HG03280 (cell line): ENCODE results near the gene LRRC47.
A peak's percentile ranks its signal among the peaks of the same experiment; 100 is the strongest.

Source experiments
- ATAC-seq: cut with Tn5 transposase; IDR thresholded peaks from one replicate; pipeline ENCODE4 v1.9.1; 2021; ENCODE audit warnings: mild to moderate bottlenecking, moderate library complexity; ENCODE audit not compliant: unreplicated experiment

The LRRC47 gene

DNA sequence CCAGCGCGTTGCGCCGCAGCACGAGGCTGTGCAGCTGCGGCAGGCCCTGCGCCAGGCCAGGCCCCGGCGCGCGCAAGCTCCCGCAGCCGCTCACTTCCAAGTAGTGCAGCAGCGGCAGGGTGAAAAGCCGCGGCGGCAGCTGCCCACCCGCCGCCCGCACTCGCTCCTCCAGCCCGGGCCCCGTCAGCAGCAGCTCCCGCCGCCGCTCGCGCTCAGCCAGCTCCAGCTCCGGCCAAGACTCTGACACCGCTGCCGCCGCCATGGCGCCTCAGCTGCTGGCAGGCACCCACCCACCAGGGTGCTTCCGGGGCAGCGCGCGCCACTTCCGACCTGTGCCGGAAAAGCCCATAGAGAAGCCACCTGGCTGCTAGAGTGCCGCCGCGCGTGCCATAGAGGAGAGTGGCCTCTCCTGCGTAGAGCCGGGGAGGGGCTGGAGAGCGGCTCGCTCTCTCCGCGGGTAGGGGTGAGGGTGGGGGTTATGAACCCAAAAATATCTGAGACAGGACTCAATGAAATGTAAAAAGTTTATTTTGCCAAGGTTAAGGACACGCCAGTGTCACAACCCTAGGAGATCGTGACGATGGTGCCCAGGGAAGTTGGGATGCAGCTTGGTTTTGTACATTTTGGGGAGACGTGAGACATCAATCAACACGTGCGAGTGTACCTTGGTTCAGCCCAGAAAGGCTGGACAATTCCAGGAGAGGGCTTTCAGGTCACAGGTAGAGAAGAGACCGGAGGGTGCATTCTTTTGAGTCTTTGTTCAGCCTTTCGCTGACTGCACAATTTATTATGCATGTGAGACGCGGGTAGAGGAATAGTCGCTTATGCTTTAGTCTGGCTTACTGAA lies at the start of gene LRRC47:
TSS of gene LRRC47 (minus strand) at position 284 of the 847 bp plus-strand sequence. CDS start at position 262, 22 bp downstream.
- peak; percentile 99 for ATAC-seq

DNA sequence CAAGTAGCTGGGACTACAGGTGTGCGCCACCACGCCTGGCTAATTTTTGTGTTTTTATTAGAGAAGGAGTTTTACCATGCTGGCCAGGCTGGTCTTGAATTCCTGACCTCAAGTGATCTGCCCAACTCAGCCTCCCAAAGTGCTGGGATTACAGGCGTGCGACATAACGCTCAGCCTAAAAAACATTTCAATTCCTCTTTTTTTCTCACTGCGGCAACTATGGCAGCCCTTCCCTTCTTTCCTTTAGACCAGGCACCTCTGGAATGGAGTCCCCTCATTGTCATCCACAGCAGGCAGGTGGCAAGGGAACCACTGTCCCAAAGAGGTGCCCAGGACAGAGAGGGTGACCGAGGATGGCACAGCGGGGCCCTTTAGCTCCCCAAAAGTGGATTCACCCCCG lies 46.6 kb upstream of the LRRC47 start:
- ATAC-seq: no peak

DNA sequence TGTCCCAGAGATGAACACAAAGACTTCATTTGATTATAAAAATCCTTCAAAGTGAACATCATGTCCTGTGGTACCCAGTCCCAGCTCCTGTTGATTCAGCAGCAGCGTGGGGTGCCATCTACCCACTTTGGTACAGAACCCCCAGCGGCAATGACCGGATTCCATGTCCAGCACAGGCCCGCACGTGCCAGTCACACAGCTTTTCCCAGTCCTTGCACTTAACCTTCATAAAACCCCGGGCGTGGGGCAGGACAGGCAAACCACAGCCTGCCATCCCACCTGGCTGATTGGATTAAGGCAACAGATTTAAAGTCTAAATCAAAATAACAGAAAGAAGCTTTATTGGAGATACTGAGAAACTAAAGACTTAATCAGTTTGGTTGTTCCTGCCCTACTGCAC lies 45.2 kb upstream of the LRRC47 start:
- no peak for ATAC-seq

DNA sequence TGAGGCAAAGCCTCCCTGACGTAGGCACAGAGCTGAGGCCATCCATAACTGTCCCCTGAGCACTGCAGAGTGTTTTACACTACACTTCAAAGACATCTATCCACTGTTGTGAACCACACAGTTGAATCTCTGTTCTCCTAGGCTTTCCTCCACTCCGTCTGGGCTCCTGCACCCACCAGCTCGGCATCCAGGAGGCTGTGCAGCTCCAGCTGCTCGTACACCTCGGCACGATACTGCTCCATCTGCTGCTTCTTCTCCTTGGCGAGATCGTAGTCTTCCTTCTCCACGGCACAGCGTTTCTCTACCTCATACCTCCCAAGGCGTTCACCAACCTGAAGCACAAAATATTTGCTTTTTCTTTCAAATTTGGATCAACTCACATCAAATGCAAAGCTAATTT lies 42.5 kb upstream of the LRRC47 start:
- no peak for ATAC-seq

DNA sequence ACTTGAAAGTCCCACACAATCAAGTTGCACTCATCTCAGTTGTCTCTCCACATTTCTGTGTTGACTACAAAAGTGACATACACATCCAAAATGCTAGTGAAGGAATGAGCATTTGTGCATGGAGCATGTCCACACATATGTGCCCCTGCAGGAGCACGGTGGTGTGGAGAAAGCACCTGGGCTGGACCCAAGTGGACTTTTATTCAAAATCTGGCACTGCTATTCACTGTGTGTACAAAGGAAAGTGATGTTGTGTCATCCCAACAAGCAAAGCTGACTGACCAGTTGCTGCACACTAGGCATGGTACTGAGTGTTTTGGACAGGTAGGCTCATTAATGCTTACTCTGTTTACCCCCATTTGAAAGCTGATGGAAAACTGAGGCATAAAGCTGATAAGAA lies 41.4 kb upstream of the LRRC47 start:
- ATAC-seq: no peak

DNA sequence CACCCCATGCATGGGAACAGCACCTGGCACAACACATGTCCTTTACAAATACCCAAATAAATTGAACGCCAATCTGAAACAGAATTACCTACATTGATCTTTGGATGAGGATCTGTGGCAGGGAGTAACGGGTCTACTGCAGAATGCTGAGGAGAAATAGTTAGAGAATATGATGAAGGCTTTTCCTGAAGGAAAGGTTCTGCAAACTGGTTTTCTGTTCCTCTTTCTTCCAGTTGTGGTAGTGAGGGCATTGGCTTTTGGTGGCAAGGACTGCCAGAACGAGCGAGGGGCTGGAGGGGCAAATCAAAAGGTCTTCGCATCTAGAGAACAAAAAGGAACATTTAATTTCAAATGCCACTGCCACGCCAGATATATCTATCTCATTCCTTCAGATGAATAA lies 40.9 kb upstream of the LRRC47 start:
- ATAC-seq: no peak

DNA sequence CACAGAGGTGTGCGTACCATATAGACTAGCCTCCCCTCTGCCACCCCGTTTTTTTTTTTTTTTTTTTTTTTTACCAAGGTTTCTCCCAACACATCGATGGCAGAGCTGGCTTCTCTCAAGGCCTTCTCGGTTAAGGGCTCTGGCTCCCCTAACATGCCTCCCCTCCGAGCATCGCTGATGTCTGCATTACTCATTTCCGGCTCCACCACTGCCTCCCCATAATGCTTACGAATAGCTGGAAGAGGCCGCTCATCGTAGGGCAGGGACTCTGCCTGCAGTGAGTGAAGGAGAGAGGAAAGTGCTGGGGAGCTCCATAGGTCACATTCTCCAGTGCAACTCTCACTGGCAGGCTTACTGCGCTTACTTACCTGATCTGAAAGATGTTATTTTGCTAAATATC lies 40.1 kb upstream of the LRRC47 start:
- no peak for ATAC-seq

DNA sequence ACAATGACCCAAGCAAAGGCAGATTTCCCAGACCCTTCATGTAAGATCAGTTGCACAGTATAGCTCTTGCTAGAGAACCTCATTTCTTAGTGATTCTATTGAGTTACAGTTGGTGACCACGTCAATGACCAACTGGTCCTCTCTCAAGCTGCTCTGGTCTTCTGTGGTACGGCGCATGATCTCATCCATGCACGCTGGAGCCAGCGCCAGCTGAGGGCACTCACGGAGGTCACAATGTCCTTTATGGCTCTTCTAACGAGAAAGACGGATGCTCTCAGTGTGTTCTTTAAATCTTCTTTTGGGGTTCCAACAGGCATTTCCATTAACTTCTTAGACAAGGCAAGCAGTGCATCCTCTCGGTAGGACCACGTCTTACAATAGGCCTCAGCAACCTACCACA lies 38.4 kb upstream of the LRRC47 start:
- ATAC-seq: no peak

DNA sequence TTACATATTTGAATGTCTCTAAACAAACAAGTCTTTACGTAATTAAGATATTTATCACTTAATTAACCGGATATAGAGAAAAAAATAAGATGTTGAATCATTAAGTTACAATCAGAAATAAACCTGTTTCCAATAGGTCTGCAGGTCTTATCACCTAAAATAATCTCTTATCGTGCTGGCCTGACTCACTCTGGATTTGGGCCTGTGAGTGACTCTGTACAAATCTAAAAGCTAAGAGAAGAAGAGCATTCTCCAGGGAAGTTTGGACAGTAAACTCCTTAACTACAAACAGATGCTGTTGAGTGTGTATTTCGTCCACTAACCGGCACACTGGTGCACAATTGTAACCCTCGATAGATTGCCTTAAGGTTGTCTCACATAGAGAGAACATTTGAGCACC lies 35.4 kb upstream of the LRRC47 start:
- no peak for ATAC-seq

DNA sequence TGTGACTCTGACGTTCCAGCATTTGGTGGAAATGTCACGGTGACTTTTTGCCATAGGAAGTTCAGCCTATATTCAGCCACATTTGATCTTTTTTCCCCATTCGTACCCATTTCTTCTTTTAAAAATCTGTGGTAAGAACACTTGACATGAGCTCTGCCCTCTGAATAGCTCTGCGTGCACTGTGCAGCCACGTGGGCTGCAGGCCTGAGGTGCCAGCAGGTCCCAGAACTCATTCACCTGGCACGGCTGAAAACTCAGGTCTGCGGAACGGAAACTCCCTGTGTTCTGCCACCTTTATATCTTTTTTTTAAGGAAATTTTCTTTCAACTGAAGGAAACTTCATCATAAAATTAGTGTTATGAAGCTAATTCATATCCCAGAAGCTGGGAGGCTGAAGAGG lies 32.1 kb upstream of the LRRC47 start:
- no peak for ATAC-seq

DNA sequence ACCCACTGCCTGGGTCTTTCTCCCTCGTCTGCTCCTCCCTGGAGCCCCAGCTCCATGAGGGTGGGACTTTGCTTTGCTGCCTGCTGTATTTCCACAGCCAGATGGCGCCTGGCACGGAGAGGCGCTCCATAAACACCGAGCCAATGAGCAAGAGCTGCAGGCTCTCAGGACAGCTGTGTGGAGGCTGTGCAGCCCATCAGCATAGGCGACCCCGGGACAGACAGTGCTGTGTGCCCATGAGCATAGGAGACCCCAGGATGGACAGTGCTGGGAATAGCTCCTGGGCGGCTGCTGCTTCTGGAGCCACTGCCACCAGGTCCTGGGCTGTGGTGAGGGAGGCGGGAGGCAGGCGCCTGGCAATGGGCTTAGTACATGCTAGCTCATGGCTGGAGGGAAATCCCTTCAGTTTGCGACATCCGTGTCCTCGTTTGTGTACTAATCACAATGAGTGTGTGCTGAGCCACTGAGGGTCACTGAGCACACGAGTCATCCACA lies 31.6 kb upstream of the LRRC47 start:
- no peak for ATAC-seq

DNA sequence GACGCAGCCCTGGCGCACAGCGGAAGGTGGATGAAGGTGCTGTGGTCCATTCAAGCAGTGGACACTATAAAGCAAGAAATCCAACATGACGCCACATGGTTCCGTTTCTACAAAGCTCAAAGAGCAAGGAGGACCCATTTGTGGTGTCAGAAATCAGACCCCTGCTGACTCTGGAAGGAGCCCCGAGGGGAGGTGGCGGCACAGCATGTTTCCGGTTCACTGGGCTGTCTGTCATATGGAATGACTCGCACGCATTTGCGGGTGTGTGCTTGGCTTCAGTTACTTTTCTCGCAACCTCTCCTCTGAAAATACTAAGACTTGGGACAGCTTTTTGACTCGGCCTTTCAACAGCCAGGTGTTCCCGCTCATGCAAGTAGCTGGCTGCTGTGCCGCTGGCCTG lies 29.1 kb upstream of the LRRC47 start:
- no peak for ATAC-seq

DNA sequence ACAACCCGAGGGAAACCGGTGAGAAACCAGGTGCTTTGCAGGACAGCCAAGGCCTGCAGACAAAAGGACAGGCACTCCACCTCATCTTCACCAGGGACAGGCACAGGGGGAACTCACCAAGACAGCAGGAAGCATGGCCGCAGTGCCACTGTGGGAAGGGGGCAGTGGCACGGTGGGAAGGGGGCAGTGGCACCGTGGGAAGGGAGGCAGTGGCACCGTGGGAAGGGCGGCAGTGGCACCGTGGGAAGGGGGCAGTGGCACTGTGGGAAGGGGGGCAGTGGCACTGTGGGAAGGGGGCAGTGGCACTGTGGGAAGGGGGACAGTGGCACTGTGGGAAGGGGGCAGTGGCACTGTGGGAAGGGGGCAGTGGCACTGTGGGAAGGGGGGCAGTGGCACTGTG lies 28.4 kb upstream of the LRRC47 start:
- no peak for ATAC-seq

DNA sequence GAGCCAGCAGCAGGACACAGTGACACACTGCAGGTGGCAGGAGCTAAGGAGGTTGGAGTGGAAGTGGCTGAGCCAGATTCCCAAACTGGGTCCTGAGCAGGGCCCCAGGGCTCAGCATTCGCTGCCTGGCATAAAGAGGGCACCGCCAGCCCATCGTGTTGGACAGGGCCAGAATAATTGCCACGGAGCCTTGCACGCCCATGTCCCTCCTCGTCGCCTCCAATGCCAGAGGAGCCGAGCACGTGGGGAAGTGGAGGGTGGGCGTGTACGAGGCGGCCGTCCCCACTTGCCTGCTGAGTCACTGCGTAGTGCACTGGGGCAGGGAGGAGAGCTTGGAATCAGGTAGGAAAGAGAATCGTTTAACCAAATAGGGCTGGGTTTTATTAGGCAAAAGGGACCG lies 26.1 kb upstream of the LRRC47 start:
- ATAC-seq: no peak

DNA sequence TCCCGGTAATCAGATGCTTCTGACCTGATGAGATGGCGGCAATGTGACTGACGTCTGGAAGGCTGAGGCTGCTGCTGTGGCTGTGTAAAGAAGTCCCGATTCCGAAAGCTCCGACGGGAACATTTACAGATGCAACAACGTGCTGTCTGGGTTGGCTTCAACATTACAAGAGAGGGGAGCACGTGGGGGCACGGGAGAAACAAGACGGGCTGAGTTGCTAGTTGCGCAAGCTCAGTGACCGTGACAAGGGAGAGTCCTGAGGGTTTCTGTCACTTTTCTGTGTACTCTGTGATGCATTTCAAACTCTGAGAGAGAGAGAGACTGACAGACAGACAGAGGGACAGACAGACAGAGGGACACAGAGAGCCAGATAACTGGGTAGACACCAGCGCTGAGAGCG lies 25.6 kb upstream of the LRRC47 start:
- ATAC-seq: no peak

DNA sequence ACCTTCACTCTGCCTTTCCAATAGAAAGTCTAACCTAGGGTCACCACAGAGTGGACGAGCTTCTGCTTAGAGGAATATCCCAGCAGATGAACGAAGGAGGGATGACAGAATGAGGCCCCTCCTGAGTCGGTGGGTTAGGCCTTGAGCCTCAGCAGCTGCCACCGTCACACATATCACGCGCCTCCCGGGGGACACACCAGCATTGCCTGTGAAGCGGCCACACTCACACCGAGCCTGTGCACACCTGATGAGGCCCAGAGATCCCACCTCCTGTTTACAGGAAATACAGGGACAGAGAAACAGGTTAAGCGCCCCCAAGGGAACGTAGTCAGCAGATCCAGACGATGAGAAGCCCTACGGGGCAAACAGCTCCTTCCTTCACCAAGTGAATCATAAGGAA lies 25.1 kb upstream of the LRRC47 start:
- ATAC-seq: no peak

DNA sequence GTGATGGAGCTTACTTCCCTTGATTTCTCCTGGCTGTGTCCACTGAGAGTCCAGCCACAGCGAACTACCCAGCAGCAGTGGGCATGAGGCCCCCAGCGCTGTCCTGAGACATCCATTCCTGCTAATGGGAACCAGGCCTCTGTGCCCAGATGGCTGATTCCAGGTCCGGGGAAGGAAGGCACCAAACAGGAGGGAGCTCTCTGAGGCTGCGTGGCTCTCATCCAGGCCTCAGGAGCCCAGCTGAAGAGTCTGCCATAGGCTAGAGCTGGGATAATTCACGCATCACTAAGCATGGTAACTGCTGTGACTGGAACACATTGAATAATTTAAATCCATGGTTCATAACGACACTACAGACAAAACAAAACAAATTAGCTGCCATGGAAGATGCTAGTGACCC lies 24.7 kb upstream of the LRRC47 start:
- ATAC-seq: no peak

DNA sequence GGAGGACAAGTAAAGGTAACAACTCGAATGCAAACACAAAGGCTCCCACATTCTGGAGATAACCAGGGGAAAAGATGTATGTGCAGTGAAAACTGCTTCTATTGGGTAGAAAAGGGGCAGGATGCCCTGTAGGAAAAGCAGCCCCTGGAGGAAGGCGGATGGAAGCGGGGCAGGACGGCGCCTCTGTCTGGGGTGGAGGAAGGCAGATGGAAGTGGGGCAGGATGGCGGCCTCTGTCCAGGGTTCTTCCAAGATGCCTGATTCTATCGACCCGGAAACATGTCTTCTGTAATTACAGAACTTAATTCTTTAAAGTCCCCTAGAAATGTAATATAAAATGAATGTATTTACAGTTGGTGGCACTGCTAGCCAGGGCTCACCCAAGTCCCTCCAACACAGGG lies 24.0 kb upstream of the LRRC47 start:
- ATAC-seq: no peak

DNA sequence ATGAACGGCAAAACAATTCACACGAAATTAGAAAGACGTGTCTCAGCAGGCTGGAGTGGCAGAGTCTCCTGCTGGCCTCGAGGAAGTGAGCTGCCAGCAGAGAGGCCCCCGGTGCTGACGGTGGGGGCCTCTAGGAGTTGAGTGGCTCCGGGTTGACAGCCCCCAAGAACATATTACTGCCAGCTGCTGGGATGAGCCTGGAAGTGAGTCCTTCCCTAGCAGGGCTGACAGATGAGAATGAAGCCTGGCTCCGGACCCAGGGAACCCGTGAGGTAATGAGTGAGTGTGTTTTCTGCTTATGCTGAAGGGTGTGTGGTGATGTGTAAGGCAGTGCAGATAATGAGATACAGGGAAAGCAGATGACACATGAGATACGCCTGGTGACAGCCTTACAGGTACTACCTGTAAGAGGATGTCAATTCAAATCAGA lies 23.5 kb upstream of the LRRC47 start:
- ATAC-seq: no peak

DNA sequence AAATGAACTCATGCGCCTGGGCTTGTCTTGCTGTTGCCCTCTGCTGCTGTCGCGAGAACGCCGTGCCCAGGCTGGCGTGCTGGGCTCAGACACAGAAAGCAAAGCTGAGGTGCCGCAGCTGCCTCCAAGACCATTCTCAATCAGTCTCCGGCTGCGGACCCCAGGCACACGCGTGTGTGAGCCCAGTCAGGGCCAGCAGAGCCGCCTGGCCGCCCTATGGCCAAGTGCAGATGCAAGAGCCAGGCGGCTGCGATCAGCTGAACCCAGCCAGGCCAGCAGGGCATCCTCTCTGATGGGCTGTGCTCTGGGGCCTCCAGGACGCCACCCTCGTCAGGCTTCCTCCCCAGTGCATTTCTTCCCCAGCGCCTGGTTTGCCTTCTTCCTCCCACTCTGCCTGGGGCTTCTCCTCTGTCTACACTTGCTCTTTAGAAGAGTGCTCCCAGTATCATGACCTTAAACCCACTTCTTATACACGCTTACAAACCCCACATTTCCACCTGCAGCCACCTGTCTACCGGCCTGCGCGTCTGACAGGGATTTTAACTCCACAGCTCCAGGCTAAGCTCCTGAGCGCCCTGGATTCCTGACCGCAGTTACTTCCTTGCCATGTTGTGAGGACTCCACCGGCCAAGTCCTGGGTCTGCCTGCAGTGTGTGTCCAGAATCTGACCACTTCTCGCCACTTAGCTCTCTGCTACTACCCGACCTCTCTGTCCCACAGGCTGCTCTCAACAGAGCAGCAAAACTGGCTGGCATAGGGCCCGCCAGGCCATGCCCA lies 21.7 kb upstream of the LRRC47 start:
- ATAC-seq: no peak

DNA sequence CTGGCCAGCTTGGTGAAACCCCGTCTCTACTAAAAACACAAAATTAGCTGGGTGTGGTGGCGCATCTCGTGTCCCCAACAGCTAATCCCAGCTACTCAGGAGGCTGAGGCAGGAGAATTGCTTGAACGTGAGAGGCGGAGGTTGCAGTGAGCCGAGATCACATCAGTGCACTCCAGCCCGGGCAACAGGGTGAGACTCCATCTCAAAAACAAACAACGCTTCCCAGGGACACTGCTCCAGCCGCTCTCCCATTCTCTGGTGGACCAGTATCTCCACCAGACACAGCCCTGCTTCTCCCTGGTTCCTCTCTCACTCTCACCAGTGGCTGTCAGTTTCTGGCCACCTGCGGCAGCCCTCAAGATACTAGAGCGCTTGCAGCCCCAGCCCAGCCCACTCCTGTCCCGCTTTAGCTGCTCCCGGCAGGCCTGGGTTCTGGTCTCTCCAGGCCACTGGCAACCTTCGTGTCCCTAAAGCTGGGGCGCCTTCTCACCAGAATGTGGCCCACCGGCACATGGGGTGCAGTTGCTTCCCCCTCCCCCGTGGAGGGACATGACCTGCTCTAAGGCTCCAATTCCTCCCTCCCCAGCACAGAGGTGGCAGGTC lies 20.9 kb upstream of the LRRC47 start:
- ATAC-seq: no peak
